Measurements from ENCODE around the gene CNTNAP2.

DNA sequence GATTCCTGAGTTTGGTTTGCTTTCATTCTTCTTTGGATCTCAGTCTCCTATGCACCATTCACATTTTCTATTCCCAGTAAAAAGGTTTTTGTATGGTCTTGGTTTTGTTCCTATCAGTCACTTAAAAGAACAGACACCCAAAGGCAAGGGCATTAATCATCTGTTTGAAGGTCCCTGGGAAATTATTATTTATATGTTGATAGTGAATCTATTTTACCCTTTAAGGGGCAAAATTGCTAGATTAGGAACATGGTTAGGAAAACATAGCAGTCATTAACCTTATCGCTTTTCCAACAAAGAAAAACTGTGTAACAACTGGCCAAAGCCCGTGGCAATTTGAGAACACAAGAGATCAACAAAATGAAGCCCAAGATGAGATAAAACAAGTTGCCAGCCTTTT is 1327.3 kb downstream of the CNTNAP2 start:
- TF ChIP-seq ZNF384 (IDR thresholded peaks at IDR 0.05) = no peak
- no peak for TF ChIP-seq SUZ12 (IDR thresholded peaks at IDR 0.05)
